Neural progenitor cell (in vitro differentiated cells): Measurements from ENCODE around the gene PSEN2. TPM values are rescaled to one million over a fixed set of nuclear protein-coding genes. Genes with fewer than 3 reads are reported as not detected.

ENCODE experiments used
- DNase-seq: peaks from one replicate; pipeline ENCODE4 v3.0.0-alpha.2; 2016; ENCODE audit warnings: low spot score
- H2AFZ ChIP-seq: fragments of 200-600 bp; sonication (generic); replicated peaks from 2 replicates; pipeline ENCODE4 v1.6.1; 2016; ENCODE audit warnings: antibody characterized with exemption
- H3F3A ChIP-seq: fragments of 200-600 bp; sonication (generic); 2 replicates; pipeline ENCODE4 v1.6.1; 2016; ENCODE audit warnings: antibody characterized with exemption, low read depth
- H3K27ac ChIP-seq: fragments of 200-600 bp; sonication (generic); 2 replicates; pipeline ENCODE4 v1.5.1; 2016; ENCODE audit warnings: mild to moderate bottlenecking
- H3K27me3 ChIP-seq: fragments of 200-600 bp; sonication (generic); 2 replicates; pipeline ENCODE4 v1.6.1; 2016; ENCODE audit warnings: mild to moderate bottlenecking, moderate library complexity
- H3K36me3 ChIP-seq: fragments of 200-600 bp; sonication (generic); 2 replicates; pipeline ENCODE4 v1.5.1; 2016
- H3K4me1 ChIP-seq: fragments of 200-600 bp; sonication (generic); 2 replicates; pipeline ENCODE4 v1.6.1; 2016; ENCODE audit warnings: mixed run types
- H3K4me2 ChIP-seq: fragments of 200-600 bp; sonication (generic); 2 replicates; pipeline ENCODE4 v1.6.1; 2016
- H3K4me3 ChIP-seq: fragments of 200-600 bp; sonication (generic); 2 replicates; pipeline ENCODE4 v1.5.1; 2016
- H3K79me2 ChIP-seq: fragments of 200-600 bp; sonication (generic); 2 replicates; pipeline ENCODE4 v1.6.1; 2016; ENCODE audit warnings: low read depth
- H3K9ac ChIP-seq: fragments of 200-600 bp; sonication (generic); 2 replicates; pipeline ENCODE4 v1.6.1; 2016
- H3K9me3 ChIP-seq: fragments of 200-600 bp; sonication (generic); 2 replicates; pipeline ENCODE4 v1.5.1; 2016; ENCODE audit warnings: low read depth
- H4K20me1 ChIP-seq: fragments of 200-600 bp; sonication (generic); 2 replicates; pipeline ENCODE4 v1.6.1; 2016; ENCODE audit warnings: low read depth
- H3K27ac Mint-ChIP-seq: 3 replicates; pipeline ENCODE4 v1.8.0; 2021; ENCODE audit warnings: mixed read lengths
- H3K27me3 Mint-ChIP-seq: 2 replicates; pipeline ENCODE4 v1.8.0; 2022; ENCODE audit warnings: low read depth, mild to moderate bottlenecking, inconsistent platforms, moderate library complexity, mixed read lengths; ENCODE audit not compliant: insufficient read depth
- H3K36me3 Mint-ChIP-seq: 3 replicates; pipeline ENCODE4 v1.8.0; 2021; ENCODE audit warnings: mixed read lengths
- H3K4me1 Mint-ChIP-seq: 3 replicates; pipeline ENCODE4 v1.8.0; 2021; ENCODE audit warnings: mixed read lengths
- H3K4me3 Mint-ChIP-seq: 3 replicates; pipeline ENCODE4 v1.8.0; 2021; ENCODE audit warnings: mild to moderate bottlenecking, moderate library complexity, mixed read lengths
- H3K9me3 Mint-ChIP-seq: 3 replicates; pipeline ENCODE4 v1.8.0; 2020; ENCODE audit warnings: mixed read lengths
- CTCF ChIP-seq: fragments of 200-600 bp; sonication (generic); IDR thresholded peaks from 2 replicates; pipeline ENCODE4 v1.5.1; 2017; ENCODE audit warnings: antibody characterized with exemption, mild to moderate bottlenecking
- EZH2 ChIP-seq: fragments of 200-600 bp; sonication (generic); IDR thresholded peaks from 2 replicates; pipeline ENCODE4 v1.6.1; 2017; ENCODE audit warnings: antibody characterized with exemption, mild to moderate bottlenecking, moderate library complexity
- EZH2phosphoT487 ChIP-seq: fragments of 200-600 bp; sonication (generic); IDR thresholded peaks from 2 replicates; pipeline ENCODE4 v1.6.1; 2017; ENCODE audit warnings: antibody characterized with exemption
- total RNA-seq: library from RNA; depleted of rRNA; stranded (reverse); fragments of >200 nt; gene quantifications from 2 replicates; pipeline ENCODE4 v1.2.3, GENCODE V29; 2015; ENCODE audit warnings: low replicate concordance

The PSEN2 gene
- total RNA-seq, 1 donor from 2014 or later, result 11.4 TPM

DNA sequence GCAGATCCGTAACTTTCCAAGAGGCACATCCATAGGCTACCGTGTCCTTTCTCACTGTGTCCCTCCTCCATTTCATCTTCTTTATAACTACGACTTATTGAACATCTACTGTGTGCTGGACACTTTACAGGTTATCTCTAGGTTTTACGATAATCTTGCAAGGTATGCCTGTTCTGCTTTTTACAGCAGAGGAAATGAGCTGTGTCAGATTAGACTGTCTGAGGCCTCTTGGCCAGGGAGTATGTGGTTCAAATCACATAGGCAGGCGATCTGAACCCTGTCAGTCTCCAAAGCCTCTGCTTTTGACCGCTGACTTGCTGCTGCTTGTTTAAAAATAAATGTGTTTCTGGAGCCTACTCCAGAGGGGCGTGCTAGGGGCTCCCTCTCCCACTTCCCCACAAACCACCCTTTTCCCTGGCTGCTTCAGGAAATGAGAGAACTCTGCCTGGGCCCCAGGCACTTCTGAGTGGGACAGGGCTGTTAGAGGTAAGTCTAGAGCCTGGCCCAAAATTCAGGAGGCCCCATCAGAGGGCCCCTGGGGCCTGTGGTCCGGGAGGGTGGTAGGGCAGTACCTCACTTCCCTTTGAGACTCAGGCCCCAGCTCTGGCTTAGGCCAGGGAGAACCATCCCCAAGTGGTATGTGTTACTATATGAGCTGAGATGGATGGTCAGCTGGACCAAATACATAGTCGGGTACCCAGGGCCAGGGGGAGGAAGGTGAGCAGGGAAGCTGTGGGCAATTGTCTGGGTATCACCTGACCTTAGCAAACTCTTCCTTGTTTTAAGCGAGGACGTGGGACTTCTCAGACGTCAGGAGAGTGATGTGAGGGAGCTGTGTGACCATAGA lies 4.4 kb downstream of the PSEN2 start:
- peaks cover 5% of the 10 kb centered on the region for H3F3A ChIP-seq
- Mint-ChIP-seq H3K27ac (peak overlapping the region; percentile 95), H3K9me3 (no peaks in the 10 kb centered on the region), H3K4me1 (peaks cover 24% of the 10 kb centered on the region), H3K4me3 (no peak overlapping the region), H3K36me3 (peaks cover 2% of the 10 kb centered on the region), H3K27me3 (peaks cover 11% of the 10 kb centered on the region)
- H3K27ac ChIP-seq, result no peak overlapping the region
- peaks cover 10% of the 10 kb centered on the region for H3K79me2 ChIP-seq
- no peaks in the 10 kb centered on the region for H3K36me3 ChIP-seq
- TF ChIP-seq CTCF, result no peak
- TF ChIP-seq EZH2, result no peak
- TF ChIP-seq EZH2phosphoT487, result no peak
- no peak overlapping the region for H2AFZ ChIP-seq
- peaks cover 17% of the 10 kb centered on the region for H3K27me3 ChIP-seq
- peaks cover 8% of the 10 kb centered on the region for H4K20me1 ChIP-seq
- H3K4me1 ChIP-seq, result peaks cover 15% of the 10 kb centered on the region
- H3K4me3 ChIP-seq, result no peak overlapping the region
- no peak overlapping the region for H3K4me2 ChIP-seq
- H3K9ac ChIP-seq, result no peak overlapping the region
- H3K9me3 ChIP-seq, result no peaks in the 10 kb centered on the region
- no peak for DNase-seq

- H3F3A ChIP-seq, result no peaks in the 10 kb centered on the region
- Mint-ChIP-seq H3K9me3 (no peaks in the 10 kb centered on the region), H3K27ac (no peak overlapping the region), H3K27me3 (peaks cover 8% of the 10 kb centered on the region), H3K36me3 (peaks cover 2% of the 10 kb centered on the region), H3K4me1 (peaks cover 20% of the 10 kb centered on the region), H3K4me3 (no peak overlapping the region)
- no peaks in the 10 kb centered on the region for H3K9me3 ChIP-seq
- H3K9ac ChIP-seq, result no peak overlapping the region
- no peaks in the 10 kb centered on the region for H3K36me3 ChIP-seq
- no peak overlapping the region for H3K4me3 ChIP-seq
- peaks cover 13% of the 10 kb centered on the region for H3K27me3 ChIP-seq
- peak; percentile 28 for DNase-seq
- peaks cover 10% of the 10 kb centered on the region for H3K79me2 ChIP-seq
- H3K4me2 ChIP-seq, result peak overlapping the region; percentile 38
- H4K20me1 ChIP-seq, result peaks cover 8% of the 10 kb centered on the region
- no peak overlapping the region for H2AFZ ChIP-seq
- no peak for TF ChIP-seq EZH2phosphoT487
- no peak for TF ChIP-seq EZH2
- no peak for TF ChIP-seq CTCF
- peaks cover 15% of the 10 kb centered on the region for H3K4me1 ChIP-seq
- no peak overlapping the region for H3K27ac ChIP-seq
These were observed 5.4 kb downstream of the PSEN2 start for GRCh38 chr1:226875641-226876295.

DNA sequence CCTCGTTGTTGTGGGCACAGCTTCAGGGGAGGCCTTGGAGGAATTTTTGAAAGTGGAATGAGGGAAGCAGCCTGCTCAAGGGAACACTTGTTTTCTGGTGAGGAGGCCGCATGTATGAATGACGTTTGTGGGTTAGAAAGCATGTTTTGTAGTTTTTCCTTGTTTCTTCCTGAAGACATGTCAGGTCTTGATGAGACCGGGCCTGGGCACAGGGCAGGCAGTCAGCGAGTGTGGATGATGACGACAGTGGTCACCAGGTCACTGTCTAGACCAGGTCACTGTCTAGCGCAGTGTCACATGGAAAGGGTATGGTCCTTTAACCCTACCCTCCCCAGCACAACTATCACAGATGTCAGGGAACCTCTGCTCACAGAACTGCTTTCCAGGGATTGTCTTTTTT lies 7.3 kb downstream of the PSEN2 start:
- Mint-ChIP-seq H3K4me3 (no peak overlapping the region), H3K27me3 (peaks cover 5% of the 10 kb centered on the region), H3K36me3 (peaks cover 8% of the 10 kb centered on the region), H3K9me3 (no peaks in the 10 kb centered on the region), H3K27ac (peak overlapping the region; percentile 22), H3K4me1 (peaks cover 14% of the 10 kb centered on the region)
- Histone ChIP-seq H3F3A (no peaks in the 10 kb centered on the region), H3K27ac (no peak overlapping the region), H3K79me2 (no peaks in the 10 kb centered on the region), H3K27me3 (no peaks in the 10 kb centered on the region), H2AFZ (no peak overlapping the region), H3K4me1 (peaks cover 5% of the 10 kb centered on the region), H4K20me1 (no peaks in the 10 kb centered on the region), H3K9me3 (no peaks in the 10 kb centered on the region), H3K4me2 (no peak overlapping the region), H3K36me3 (no peaks in the 10 kb centered on the region), H3K9ac (no peak overlapping the region), H3K4me3 (no peak overlapping the region)
- no peak for DNase-seq
- TF ChIP-seq EZH2phosphoT487, result no peak
